Keratinocyte (primary cell): Measurements from ENCODE around the gene TMED5. TPM values are rescaled to one million over a fixed set of nuclear protein-coding genes. Genes with fewer than 3 reads are reported as not detected.

Experiments
- DNase-seq: peaks from one replicate; pipeline ENCODE4 v3.0.0-alpha.2; 2011; ENCODE audit warnings: low read depth, missing footprints, low spot score
- FAIRE-seq: peaks from 2 replicates; lab custom pipeline; 2011; peaks lifted over from hg19 to GRCh38; lab: Jason Lieb, UNC
- H2AFZ ChIP-seq: 2 replicates; pipeline ENCODE4 v1.6.0; 2012; ENCODE audit warnings: low read length, control low read depth, inconsistent platforms; ENCODE audit not compliant: control insufficient read depth
- H3K27ac ChIP-seq: 2 replicates; pipeline ENCODE4 v1.5.1; 2011; ENCODE audit warnings: low read length; ENCODE audit not compliant: control insufficient read depth, insufficient read depth
- H3K27me3 ChIP-seq: 3 replicates; pipeline ENCODE4 v1.6.0; 2011; ENCODE audit warnings: low read length; ENCODE audit not compliant: control insufficient read depth, insufficient read depth; ENCODE audit errors: extremely low read depth
- H3K36me3 ChIP-seq, 2 experiments: 2 replicates in 1 of 2; 3 replicates in 1 of 2; pipeline ENCODE4 v1.5.1; 2011; ENCODE audit warnings: low read length in 2 of 2, mild to moderate bottlenecking in 1 of 2; ENCODE audit not compliant: control insufficient read depth in 2 of 2, insufficient read depth in 2 of 2; ENCODE audit errors: extremely low read depth in 1 of 2
- H3K4me1 ChIP-seq: 3 replicates; pipeline ENCODE4 v1.5.1; 2011; ENCODE audit warnings: low read length; ENCODE audit not compliant: control insufficient read depth, insufficient read depth; ENCODE audit errors: extremely low read depth
- H3K4me2 ChIP-seq: 3 replicates; pipeline ENCODE4 v1.6.0; 2011; ENCODE audit warnings: low read depth, low read length; ENCODE audit not compliant: control insufficient read depth, insufficient read depth; ENCODE audit errors: extremely low read depth
- H3K4me3 ChIP-seq, 3 experiments: fragments of 200-600 bp in 1 of 3; sonication (generic) in 1 of 3; 2 replicates in 2 of 3; 3 replicates in 1 of 3; pipeline ENCODE4 v1.5.1; 2011 to 2016; ENCODE audit warnings: low read length in 3 of 3, mild to moderate bottlenecking in 3 of 3, control low read depth in 2 of 3, inconsistent platforms in 1 of 3, low read depth in 1 of 3, mixed read lengths in 1 of 3, mixed run types in 1 of 3, moderate library complexity in 1 of 3; ENCODE audit not compliant: control insufficient read depth in 2 of 3, insufficient read depth in 2 of 3; ENCODE audit errors: extremely low read depth in 1 of 3
- H3K79me2 ChIP-seq: 2 replicates; pipeline ENCODE4 v1.6.0; 2012; ENCODE audit warnings: low read length; ENCODE audit not compliant: control insufficient read depth, insufficient read depth
- H3K9ac ChIP-seq: 3 replicates; pipeline ENCODE4 v1.6.0; 2011; ENCODE audit warnings: low read length; ENCODE audit not compliant: control insufficient read depth, insufficient read depth; ENCODE audit errors: extremely low read depth
- H3K9me1 ChIP-seq: 3 replicates; pipeline ENCODE4 v1.6.0; 2011; ENCODE audit warnings: low read length; ENCODE audit not compliant: control insufficient read depth, insufficient read depth; ENCODE audit errors: extremely low read depth
- H3K9me3 ChIP-seq: 2 replicates; pipeline ENCODE4 v1.5.1; 2012; ENCODE audit warnings: low read depth, low read length; ENCODE audit not compliant: control insufficient read depth
- H4K20me1 ChIP-seq: 3 replicates; pipeline ENCODE4 v1.6.0; 2011; ENCODE audit warnings: low read length; ENCODE audit not compliant: control insufficient read depth, insufficient read depth; ENCODE audit errors: extremely low read depth
- EZH2 ChIP-seq: IDR thresholded peaks from one replicate; pipeline ENCODE4 v1.6.1; 2012; ENCODE audit warnings: inconsistent platforms, mild to moderate bottlenecking, low read length, moderate library complexity
- dilution Hi-C: fragments of 300-500 bp; cut with MboI; formaldehyde crosslinking; loops from one replicate; pipeline ENCODE4 v1.7.0; 2020; ENCODE audit warnings: low sequenced_read_pairs; ENCODE audit not compliant: extremely low pct_ligation_motif_present
- polyA plus RNA-seq, 5 experiments: library from polyadenylated mRNA; depleted of rRNA in 3 of 5; stranded (reverse) in 3 of 5; stranded (forward) in 1 of 5; unstranded in 1 of 5; fragments of >200 nt; gene quantifications; 1 replicate in 1 of 5; 2 replicates in 3 of 5; 3 replicates in 1 of 5; pipeline versions ENCODE4 v1.2.1 to v1.2.3, GENCODE V29; 2011 to 2012; ENCODE audit warnings: missing spikeins in 2 of 5, low read depth in 1 of 5, low replicate concordance in 1 of 5
- TF ChIP-seq, protein P1 (sequence below), 3 experiments: IDR thresholded peaks in 1 of 3; conservative IDR thresholded peaks in 1 of 3; optimal IDR thresholded peaks in 1 of 3; 2 replicates in 2 of 3; 3 replicates in 1 of 3; pipeline versions ENCODE3 to v1.5.1; 2011; ENCODE audit warnings: low read length in 3 of 3, mild to moderate bottlenecking in 3 of 3, moderate library complexity in 2 of 3, control low read depth in 1 of 3, inconsistent platforms in 1 of 3; ENCODE audit not compliant: insufficient read depth in 2 of 3; ENCODE audit errors: extremely low read depth in 1 of 3

Gene TMED5
- polyA plus RNA-seq, 1 donor (not counting 4 experiments of a cell fraction or from before 2014, with no cell fraction given), result 55.4 TPM

DNA sequence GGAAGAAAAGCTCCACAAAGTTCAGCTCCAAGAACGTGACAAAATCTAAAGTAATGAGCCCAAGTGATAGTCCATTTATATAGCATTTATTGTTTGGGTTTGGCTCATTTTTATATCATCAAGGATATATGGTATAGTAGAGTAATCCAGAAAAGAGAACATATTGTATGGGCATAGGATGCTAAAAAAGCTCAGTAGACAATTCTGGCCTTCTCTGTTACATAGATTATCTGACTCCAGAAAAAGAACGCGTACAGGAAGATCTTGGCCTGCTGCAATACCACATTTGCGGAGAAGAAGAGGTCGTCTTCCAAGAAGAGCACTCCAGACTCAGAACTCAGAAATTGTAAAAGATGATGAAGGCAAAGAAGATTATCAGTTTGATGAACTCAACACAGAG lies 43.8 kb downstream of the TMED5 start:
- Histone ChIP-seq H3K27me3 (no peaks in the 10 kb centered on the region), H3K9ac (no peak overlapping the region), H3K27ac (no peak overlapping the region), H3K4me3 (no peak overlapping the region), H3K4me1 (no peaks in the 10 kb centered on the region), H3K79me2 (no peaks in the 10 kb centered on the region), H2AFZ (no peak overlapping the region), H3K9me1 (no peaks in the 10 kb centered on the region), H3K4me2 (no peak overlapping the region), H3K36me3 (peaks cover 2 to 21% of the 10 kb centered on the region in 2 experiments), H3K9me3 (no peaks in the 10 kb centered on the region), H4K20me1 (no peaks in the 10 kb centered on the region)
- no peak for DNase-seq
- no peak for FAIRE-seq
- dilution Hi-C loops, result no loop called here
- no peak for TF ChIP-seq EZH2
- TF ChIP-seq, protein P1, sequence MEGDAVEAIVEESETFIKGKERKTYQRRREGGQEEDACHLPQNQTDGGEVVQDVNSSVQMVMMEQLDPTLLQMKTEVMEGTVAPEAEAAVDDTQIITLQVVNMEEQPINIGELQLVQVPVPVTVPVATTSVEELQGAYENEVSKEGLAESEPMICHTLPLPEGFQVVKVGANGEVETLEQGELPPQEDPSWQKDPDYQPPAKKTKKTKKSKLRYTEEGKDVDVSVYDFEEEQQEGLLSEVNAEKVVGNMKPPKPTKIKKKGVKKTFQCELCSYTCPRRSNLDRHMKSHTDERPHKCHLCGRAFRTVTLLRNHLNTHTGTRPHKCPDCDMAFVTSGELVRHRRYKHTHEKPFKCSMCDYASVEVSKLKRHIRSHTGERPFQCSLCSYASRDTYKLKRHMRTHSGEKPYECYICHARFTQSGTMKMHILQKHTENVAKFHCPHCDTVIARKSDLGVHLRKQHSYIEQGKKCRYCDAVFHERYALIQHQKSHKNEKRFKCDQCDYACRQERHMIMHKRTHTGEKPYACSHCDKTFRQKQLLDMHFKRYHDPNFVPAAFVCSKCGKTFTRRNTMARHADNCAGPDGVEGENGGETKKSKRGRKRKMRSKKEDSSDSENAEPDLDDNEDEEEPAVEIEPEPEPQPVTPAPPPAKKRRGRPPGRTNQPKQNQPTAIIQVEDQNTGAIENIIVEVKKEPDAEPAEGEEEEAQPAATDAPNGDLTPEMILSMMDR (optimal IDR thresholded peaks at IDR 0.05 in 1 of 3, IDR thresholded peaks at IDR 0.05 in 1 of 3, conservative IDR thresholded peaks at IDR 0.05 in 1 of 3; ENCODE audit: extremely low read depth in 1 of 3, insufficient read depth in 2 of 3, low read length in 3 of 3), result no peak

- TF ChIP-seq, protein P1 (optimal IDR thresholded peaks at IDR 0.05 in 1 of 3, IDR thresholded peaks at IDR 0.05 in 1 of 3, conservative IDR thresholded peaks at IDR 0.05 in 1 of 3; ENCODE audit: extremely low read depth in 1 of 3, insufficient read depth in 2 of 3, low read length in 3 of 3), result no peak
- TF ChIP-seq EZH2, result no peak
- Histone ChIP-seq H3K9ac (no peak overlapping the region), H3K36me3 (peaks cover 2 to 28% of the 10 kb centered on the region in 2 experiments), H2AFZ (no peak overlapping the region), H3K4me2 (no peak overlapping the region), H3K9me1 (no peaks in the 10 kb centered on the region), H3K27ac (no peak overlapping the region), H4K20me1 (no peaks in the 10 kb centered on the region), H3K9me3 (no peaks in the 10 kb centered on the region), H3K79me2 (no peaks in the 10 kb centered on the region), H3K27me3 (no peaks in the 10 kb centered on the region), H3K4me3 (no peak overlapping the region), H3K4me1 (no peaks in the 10 kb centered on the region)
- dilution Hi-C loops, result no loop called here
- no peak for DNase-seq
- no peak for FAIRE-seq
Measured at GRCh38 chr1:93132638-93133037, 47.6 kb downstream of the TMED5 start.
